Upper lobe of left lung (tissue), 6 donors: ENCODE data around the gene ENPP3. TPM values are rescaled to one million over a fixed set of nuclear protein-coding genes. Genes with fewer than 3 reads are reported as not detected.

Experiments used
- ATAC-seq, 2 donors: fragments of 200-7000 bp; cut with Tn5 transposase; one replicate each; pipeline ENCODE4 v1.9.1; 2022; ENCODE audit warnings: mild to moderate bottlenecking in 2 of 2, moderate library complexity in 2 of 2; ENCODE audit not compliant: low FRiP score in 2 of 2
- DNase-seq, 2 donors: peaks; one replicate each; pipeline ENCODE4 v3.0.0-alpha.2; 2019 to 2020
- H3K27ac ChIP-seq, 4 donors: fragments of 200-600 bp; sonication (generic); one replicate each; pipeline ENCODE4 v1.5.1; 2016 to 2019
- H3K27me3 ChIP-seq, 4 donors: fragments of 200-600 bp; sonication (generic); one replicate each; pipeline ENCODE4 v1.5.1; 2017 to 2019
- H3K36me3 ChIP-seq, 4 donors: fragments of 200-600 bp; sonication (generic); one replicate each; pipeline ENCODE4 v1.5.1; 2016 to 2019
- H3K4me1 ChIP-seq, 4 donors: fragments of 200-600 bp; sonication (generic); one replicate each; pipeline ENCODE4 v1.5.1; 2018 to 2019
- H3K4me3 ChIP-seq, 4 donors: fragments of 200-600 bp; sonication (generic); one replicate each; pipeline ENCODE4 v1.5.1; 2017 to 2019; ENCODE audit warnings: mild to moderate bottlenecking in 2 of 4, moderate library complexity in 1 of 4
- H3K9me3 ChIP-seq, 4 donors: fragments of 200-600 bp; sonication (generic); one replicate each; pipeline ENCODE4 v1.5.1; 2018 to 2019
- CTCF ChIP-seq, 6 experiments: fragments of 450-650 bp in 4 of 6; fragments of 200-600 bp in 2 of 6; sonication (generic) in 2 of 6; IDR thresholded peaks; one replicate each; pipeline ENCODE4 v1.5.1; 2016 to 2019; ENCODE audit warnings: antibody characterized with exemption in 6 of 6
- EP300 ChIP-seq, 4 donors: sonication (generic); formaldehyde crosslinking; IDR thresholded peaks; one replicate each; pipeline ENCODE4 v1.5.1; 2017; ENCODE audit warnings: antibody characterized with exemption in 4 of 4, control low read depth in 2 of 4
- POLR2A ChIP-seq, 4 donors: fragments of 450-650 bp; IDR thresholded peaks; one replicate each; pipeline ENCODE4 v1.5.1; 2016 to 2017; ENCODE audit warnings: antibody characterized with exemption in 4 of 4, mild to moderate bottlenecking in 2 of 4
- POLR2AphosphoS5 ChIP-seq, 2 donors: sonication (generic); formaldehyde crosslinking; IDR thresholded peaks; one replicate each; pipeline ENCODE4 v1.5.1; 2017; ENCODE audit warnings: antibody characterized with exemption in 2 of 2
- whole genome bisulfite sequencing, 2 donors: methylation state at CpG; one replicate each; pipeline ENCODE4 v1.1.5; 2017 to 2018; 5-methylcytosine and 5-hydroxymethylcytosine counted together
- total RNA-seq, 6 donors: library from RNA; depleted of rRNA in 4 of 6; stranded (reverse); fragments of >200 nt in 4 of 6; gene quantifications; one replicate each; pipeline versions ENCODE4 v1.1.0 to v1.2.1, GENCODE V29; 2016 to 2021
- donor health status: DM: no; HTN: no; CAD: no; lungs with moderate emphysema.
- donor health status: DM: no; HTN: yes; CAD: no; lungs with severe emphysema.

The ENPP3 gene
- total RNA-seq, 6 donors from 2014 or later, result under 0.01 to 2.1 (median 0.39) TPM

- Histone ChIP-seq H3K9me3 (no peaks in the 10 kb centered on the region), H3K4me3 (no peak overlapping the region), H3K27me3 (no peaks in the 10 kb centered on the region), H3K36me3 (peaks cover 38 to 100% (median 69%) of the 10 kb centered on the region in 4 donors), H3K4me1 (no peaks in the 10 kb centered on the region), H3K27ac (no peak overlapping the region)
- 92 to 98% methylated on average over 3 of the region's 3 CpGs for WGBS, 2 donors
- no peak for TF ChIP-seq EP300 (IDR thresholded peaks at IDR 0.05)
- TF ChIP-seq POLR2AphosphoS5 (IDR thresholded peaks at IDR 0.05), result no peak
- TF ChIP-seq CTCF (IDR thresholded peaks at IDR 0.05), result no peak
- TF ChIP-seq POLR2A (IDR thresholded peaks at IDR 0.05), result no peak
- ATAC-seq, result no peak
- DNase-seq, result no peak
Measured at GRCh38 chr6:131597446-131597845, 39.7 kb upstream of the ENPP3 start.

- Histone ChIP-seq H3K27me3 (no peaks in the 10 kb centered on the region), H3K9me3 (no peaks in the 10 kb centered on the region), H3K4me1 (no peaks in the 10 kb centered on the region), H3K4me3 (no peak overlapping the region), H3K36me3 (peaks cover 51 to 100% (median 76%) of the 10 kb centered on the region in 4 donors), H3K27ac (no peak overlapping the region)
- whole genome bisulfite sequencing, 2 donors, result 82 to 91% methylated on average over 4 of the region's 4 CpGs
- DNase-seq (no peak), ATAC-seq (no peak)
- TF ChIP-seq POLR2AphosphoS5 (IDR thresholded peaks at IDR 0.05) (no peak), CTCF (IDR thresholded peaks at IDR 0.05) (no peak), EP300 (IDR thresholded peaks at IDR 0.05) (no peak), POLR2A (IDR thresholded peaks at IDR 0.05) (no peak)
Measured at GRCh38 chr6:131600716-131601115, 36.4 kb upstream of the ENPP3 start.

- no peak for ATAC-seq
- WGBS, 2 donors, result 71 to 85% methylated on average over 1 of the region's 1 CpG
- no peaks in the 10 kb centered on the region for H3K9me3 ChIP-seq
- H3K4me3 ChIP-seq, result no peak overlapping the region
- DNase-seq, result no peak
- TF ChIP-seq POLR2A (IDR thresholded peaks at IDR 0.05) (no peak), POLR2AphosphoS5 (IDR thresholded peaks at IDR 0.05) (no peak), CTCF (IDR thresholded peaks at IDR 0.05) (no peak), EP300 (IDR thresholded peaks at IDR 0.05) (no peak)
- H3K4me1 ChIP-seq, result no peaks in the 10 kb centered on the region
- H3K27ac ChIP-seq, result no peak overlapping the region
- H3K27me3 ChIP-seq, result no peaks in the 10 kb centered on the region
- peaks cover 39 to 100% (median 77%) of the 10 kb centered on the region in 4 donors for H3K36me3 ChIP-seq
Measured at GRCh38 chr6:131602781-131603312, 34.3 kb upstream of the ENPP3 start.

- DNase-seq (no peak), ATAC-seq (no peak)
- TF ChIP-seq EP300 (IDR thresholded peaks at IDR 0.05) (no peak), POLR2A (IDR thresholded peaks at IDR 0.05) (no peak), CTCF (IDR thresholded peaks at IDR 0.05) (no peak), POLR2AphosphoS5 (IDR thresholded peaks at IDR 0.05) (no peak)
- WGBS, 2 donors, result 89 to 92% methylated on average over 5 of the region's 5 CpGs
- Histone ChIP-seq H3K36me3 (peaks cover 20 to 98% (median 56%) of the 10 kb centered on the region in 4 donors), H3K4me3 (no peak overlapping the region), H3K4me1 (no peaks in the 10 kb centered on the region), H3K27me3 (no peaks in the 10 kb centered on the region), H3K27ac (no peak overlapping the region), H3K9me3 (no peaks in the 10 kb centered on the region)
Measured at GRCh38 chr6:131613296-131613925, 23.7 kb upstream of the ENPP3 start.

GRCh38 chr6:131615275-131615674 is 21.8 kb upstream of the ENPP3 start:
- H3K4me1 ChIP-seq, result no peaks in the 10 kb centered on the region
- H3K27me3 ChIP-seq, result no peaks in the 10 kb centered on the region
- H3K4me3 ChIP-seq, result no peak overlapping the region
- DNase-seq (no peak), ATAC-seq (no peak)
- H3K36me3 ChIP-seq, result peaks cover 30 to 98% (median 57%) of the 10 kb centered on the region in 4 donors
- 96% methylated on average over 4 of the region's 4 CpGs for WGBS, 2 donors
- no peak for TF ChIP-seq CTCF (IDR thresholded peaks at IDR 0.05)
- TF ChIP-seq POLR2A (IDR thresholded peaks at IDR 0.05), result no peak
- no peak for TF ChIP-seq EP300 (IDR thresholded peaks at IDR 0.05)
- no peak for TF ChIP-seq POLR2AphosphoS5 (IDR thresholded peaks at IDR 0.05)
- no peak overlapping the region for H3K27ac ChIP-seq
- H3K9me3 ChIP-seq, result no peaks in the 10 kb centered on the region
